DMS53 (cell line): Measurements from ENCODE around the gene SLC7A6.

Source experiments
- DNase-seq: peaks from one replicate; lab custom pipeline; 2025; lab: John Stamatoyannopoulos, UW

The SLC7A6 gene

GRCh38 chr16:68264128-68265077 lies at the start of gene SLC7A6:
Gene SLC7A6, plus strand, starts transcription at chr16:68264526. Its CDS starts 10,201 bp downstream, at chr16:68274727.
- DNase-seq: peak; percentile 75

- no peak for DNase-seq
Measured at GRCh38 chr16:68214726-68215125, 49.6 kb upstream of the SLC7A6 start.

DNA sequence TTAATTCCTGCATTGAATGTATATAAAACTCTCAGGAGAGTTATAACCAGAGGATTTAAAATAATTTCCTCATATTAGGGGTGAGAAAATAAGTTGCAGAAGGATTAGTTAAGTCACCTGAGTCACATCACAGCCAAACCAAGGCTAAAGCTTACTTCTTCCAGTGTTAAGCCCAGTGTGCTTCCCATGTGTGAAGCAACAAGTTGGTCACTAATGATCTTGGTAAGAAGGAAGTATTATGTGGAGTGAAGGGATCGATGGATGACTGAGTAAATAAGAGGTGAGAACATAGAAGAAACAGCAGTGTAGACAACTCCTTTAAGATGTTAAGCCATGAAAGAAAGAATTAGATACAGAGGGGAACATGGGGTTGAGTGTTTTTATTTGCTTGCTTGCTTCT lies 49.0 kb upstream of the SLC7A6 start:
- peak; percentile 19 for DNase-seq

- peak; percentile 67 for DNase-seq
Measured at GRCh38 chr16:68216240-68216639, 48.1 kb upstream of the SLC7A6 start.

DNA sequence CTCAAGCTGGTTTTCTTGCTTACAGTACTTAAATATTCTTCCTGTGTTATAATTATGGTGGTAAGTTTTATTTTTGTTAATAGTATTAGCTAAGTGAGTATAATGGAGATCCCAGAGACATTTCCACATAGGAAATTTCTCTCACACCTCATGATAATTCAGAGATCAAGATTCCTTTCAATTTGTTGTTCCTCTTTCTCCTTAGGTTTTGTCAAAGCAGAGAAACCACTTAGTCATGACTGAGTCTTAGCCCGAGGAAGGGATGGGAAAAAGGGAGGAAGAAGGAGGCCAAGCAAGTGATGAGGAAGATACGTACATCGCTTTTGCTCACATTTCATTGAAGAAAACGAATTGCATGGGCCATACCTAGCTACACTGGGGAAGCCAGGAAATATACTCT lies 46.8 kb upstream of the SLC7A6 start:
- DNase-seq: no peak

- DNase-seq: no peak
Measured at GRCh38 chr16:68219725-68220351, 44.5 kb upstream of the SLC7A6 start.

DNA sequence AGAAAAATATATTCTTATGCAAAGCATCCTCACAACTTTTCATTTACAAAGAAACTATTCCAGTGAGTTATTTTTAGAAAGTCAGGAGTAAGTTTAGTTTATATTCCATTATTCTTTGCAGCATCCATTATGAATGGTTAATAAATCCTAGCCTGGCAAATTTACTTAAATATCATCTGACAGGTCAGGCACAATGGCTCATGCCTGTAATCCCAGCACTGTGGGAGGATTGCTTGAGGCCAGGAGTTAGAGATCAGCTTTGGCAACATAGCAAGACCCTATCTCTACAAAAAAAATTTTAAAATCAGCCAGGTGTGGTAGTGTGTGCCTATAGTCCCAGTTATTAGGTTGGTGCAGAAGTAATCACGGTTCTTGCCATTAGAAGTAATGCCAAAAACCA lies 41.3 kb upstream of the SLC7A6 start:
- DNase-seq: no peak

DNA sequence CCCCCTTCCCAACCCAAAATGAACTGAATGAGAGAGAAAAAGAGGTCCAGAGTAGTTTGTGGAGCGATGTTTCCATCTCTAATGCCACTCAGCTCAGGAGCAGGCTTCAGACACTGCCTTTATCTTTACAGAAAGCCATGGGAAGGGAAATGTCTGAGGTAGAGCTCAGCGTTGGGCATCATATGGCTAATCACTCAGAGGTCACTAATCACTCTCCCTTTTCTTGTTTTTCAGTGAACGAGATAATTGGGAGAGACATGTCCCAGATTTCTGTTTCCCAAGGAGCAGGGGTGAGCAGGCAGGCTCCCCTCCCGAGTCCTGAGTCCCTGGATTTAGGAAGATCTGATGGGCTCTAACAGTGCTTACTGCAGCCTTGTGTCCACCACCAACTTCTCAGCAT lies 38.2 kb upstream of the SLC7A6 start:
- DNase-seq: no peak

DNA sequence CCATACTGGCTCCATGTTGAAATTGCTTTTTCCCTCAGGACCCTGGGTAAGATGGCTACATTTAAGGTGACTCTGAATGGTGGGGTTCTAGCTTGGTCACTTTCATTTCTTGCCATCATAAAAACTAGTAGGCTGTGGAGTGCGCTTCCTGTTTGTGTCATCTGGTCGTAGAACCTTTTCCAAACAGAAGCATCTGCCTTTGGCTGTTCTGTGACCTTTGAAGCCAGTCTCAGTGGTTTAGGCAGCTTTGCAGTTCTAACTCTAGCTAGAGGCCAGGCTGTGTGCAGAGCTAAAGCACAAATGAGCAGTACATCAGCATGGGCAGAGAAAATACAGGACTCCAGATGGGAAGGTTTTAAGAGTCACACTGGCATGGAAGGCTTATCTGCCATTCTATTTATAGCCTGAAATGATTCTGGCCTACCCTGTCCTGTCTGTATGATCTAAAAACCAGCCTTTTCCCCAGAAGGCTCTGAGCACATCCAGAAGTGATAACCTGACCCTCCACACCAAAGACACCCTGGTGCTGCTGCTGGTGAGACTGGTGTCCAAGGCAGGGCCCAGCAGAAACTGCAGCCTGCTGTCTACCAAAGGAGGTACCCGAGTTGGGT lies 37.0 kb upstream of the SLC7A6 start:
- peak; percentile 71 for DNase-seq

GRCh38 chr16:68227850-68228553 lies 36.3 kb upstream of the SLC7A6 start:
- peak; percentile 52 for DNase-seq

GRCh38 chr16:68228652-68229051 lies 35.7 kb upstream of the SLC7A6 start:
- no peak for DNase-seq

- DNase-seq: peak; percentile 62
Measured at GRCh38 chr16:68229431-68230175, 34.7 kb upstream of the SLC7A6 start.

DNA sequence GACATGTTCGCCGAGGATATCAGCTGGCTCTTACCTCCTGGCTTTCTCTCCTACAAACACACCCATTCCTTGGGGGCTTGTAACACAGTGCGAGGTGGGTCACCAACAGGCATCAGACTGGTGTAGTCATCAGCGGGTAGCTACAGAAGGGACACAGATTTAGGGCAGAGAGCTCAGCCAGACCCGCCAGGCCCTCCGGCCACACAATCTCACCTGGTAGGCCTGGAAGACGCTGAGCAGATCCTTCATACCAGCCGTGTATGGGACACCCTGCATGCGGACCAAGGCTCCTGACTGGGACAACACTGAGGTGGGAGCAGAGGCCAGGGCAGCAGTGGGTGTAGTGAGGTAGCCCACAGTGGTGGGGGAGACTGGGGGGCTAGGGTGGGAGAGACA lies 34.2 kb upstream of the SLC7A6 start:
- no peak for DNase-seq

- no peak for DNase-seq
Measured at GRCh38 chr16:68230956-68231355, 33.4 kb upstream of the SLC7A6 start.

GRCh38 chr16:68231384-68232136 lies 32.8 kb upstream of the SLC7A6 start:
- no peak for DNase-seq

- DNase-seq: no peak
Measured at GRCh38 chr16:68232335-68232734, 32.0 kb upstream of the SLC7A6 start.

DNA sequence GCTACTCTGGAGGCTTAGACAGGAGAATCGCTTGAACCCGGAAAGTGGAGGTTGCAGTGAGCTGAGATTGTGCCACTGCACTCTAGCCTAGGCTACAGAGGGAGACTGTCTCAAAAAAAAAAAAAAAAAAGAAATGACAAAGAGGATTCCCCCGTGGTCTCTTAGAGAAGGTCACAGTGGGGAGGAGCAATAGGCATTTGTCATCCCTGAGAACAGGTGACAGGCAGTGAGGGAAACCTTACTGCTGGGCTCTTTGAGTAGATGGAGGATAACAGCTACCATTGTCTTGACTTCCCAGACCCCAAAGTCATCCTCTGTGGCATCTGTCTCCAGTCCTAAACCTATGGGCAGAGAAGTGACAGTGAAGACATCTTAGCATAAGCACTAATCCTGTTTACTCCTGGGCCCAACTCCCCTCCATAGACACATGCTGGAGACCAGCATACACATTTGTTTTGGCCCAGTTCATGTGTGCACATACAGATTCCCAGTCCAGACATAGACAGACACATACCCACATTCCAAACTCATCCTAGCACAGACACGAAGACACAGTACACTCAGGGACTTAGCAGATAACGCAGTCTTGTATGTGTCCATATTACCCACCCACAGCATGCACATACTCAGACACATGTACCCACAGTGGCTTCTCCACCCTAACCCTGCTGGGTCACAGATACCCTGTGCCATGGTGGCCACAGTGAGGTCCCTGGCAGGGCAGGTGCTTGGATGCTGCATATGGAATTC lies 31.1 kb upstream of the SLC7A6 start:
- peak; percentile 37 for DNase-seq

DNA sequence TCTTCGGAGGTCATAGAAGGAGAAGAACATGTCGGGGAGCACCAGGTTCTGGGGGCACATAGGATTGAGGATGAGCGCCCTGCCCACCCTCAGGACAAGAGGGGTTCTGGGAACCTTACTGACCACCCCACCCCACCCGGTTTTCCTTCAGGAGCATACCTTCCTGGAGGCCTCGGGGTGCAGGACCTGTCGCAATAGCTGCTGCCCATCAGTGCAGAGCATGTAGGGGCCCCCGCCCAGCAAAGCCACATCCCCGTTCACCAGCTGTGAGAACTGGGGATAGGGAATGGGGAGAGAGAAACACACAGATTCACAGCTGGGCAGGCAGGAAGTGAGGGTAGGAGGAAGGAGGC lies 30.5 kb upstream of the SLC7A6 start:
- peak; percentile 36 for DNase-seq

DNA sequence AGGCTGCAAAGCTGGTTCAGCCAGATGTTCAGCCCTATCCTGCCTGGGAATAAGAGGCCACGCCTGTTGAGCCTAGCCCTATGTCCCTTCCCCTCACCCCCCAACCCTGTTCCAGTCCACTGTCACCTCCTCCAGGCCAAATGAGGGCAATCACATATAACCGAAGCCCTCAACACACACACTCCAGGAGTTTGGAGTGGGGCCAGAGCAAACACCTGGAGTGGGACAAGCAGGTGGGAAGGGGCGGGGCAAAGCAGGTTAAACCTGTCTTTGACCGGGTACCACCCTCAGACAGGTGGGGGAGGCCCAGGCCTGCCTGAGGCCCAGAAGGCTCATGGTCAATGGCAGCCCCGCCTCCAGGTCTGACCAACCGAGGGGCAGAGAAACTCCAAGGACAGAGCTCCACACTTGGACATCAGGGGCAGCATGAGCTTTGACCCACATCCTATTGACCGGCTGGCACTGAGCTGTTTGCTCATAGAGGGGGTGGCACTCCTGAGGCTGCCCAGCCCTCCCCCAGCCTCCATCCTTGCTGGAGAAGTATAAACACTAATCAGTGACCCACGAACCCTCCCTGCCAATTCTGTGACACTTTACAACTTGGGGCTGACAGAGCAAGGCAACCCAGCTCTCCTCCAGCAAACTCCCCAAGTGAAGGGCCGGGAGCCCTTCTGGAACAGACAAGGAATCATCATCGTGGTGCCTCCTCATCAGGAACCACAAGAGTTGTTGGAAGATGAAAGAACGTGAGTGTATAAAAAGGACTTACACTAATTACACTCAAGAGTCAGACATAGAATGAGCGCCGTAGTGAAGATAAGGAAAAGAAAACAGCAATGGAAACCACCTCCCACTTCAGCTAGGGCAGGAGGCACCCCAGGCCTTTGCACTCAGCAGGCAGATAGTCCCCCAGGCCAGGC lies 29.9 kb upstream of the SLC7A6 start:
- DNase-seq: peak; percentile 99
